ENCODE measurements around the gene TRIM33. TPM values are rescaled to one million over a fixed set of nuclear protein-coding genes. Genes with fewer than 3 reads are reported as not detected.

TRIM33 gene
- total RNA-seq, 1 experiment from 2014 or later = 41.2 TPM

DNA sequence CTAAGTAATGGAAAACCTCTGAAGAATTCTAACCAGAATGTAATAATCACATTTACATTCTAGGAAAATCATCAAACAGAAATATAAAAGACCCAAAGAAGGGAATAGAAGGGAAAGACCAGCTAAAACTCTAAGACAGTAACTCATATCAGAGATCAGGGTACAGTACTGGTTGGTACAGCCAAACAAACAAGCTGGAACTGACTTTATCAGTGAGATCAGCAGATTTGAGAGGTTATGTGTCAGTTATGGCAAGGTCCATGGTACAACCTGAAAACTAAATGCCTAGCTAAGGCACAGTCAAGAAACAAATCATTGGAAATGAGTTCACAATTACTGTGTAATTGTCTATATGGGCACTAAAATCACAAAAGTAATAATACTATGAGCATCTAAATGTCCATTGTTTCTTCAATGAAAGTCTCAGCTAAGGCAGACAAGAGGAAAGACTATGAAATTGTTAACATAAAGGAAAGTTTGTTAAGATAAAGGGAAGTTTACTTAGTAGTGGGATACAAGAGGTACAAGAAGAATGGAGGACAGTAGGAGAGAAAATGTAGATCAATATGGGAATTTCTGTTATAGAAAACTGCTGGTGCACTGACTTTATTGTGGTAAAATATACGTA is 75.8 kb downstream of the TRIM33 start:
- ATAC-seq = no peak
- ChIA-PET POLR2A (no interaction called here), CTCF (no interaction called here), RAD21 (ENCODE audit: low non-redundant PET in 1 of 2, low total read pairs in 2 of 2, uncharacterized antibody in 2 of 2, unreplicated experiment in 2 of 2) (no interaction called here)
- Histone ChIP-seq H3K4me3 (replicated peaks in 1 of 2; ENCODE audit: low read depth in 1 of 2, low read length in 2 of 2) (no peak overlapping the region), H2AFZ (ENCODE audit: low read depth, low read length, poor library complexity, severe bottlenecking) (no peak overlapping the region), H3K9me2 (ENCODE audit: insufficient read depth) (no peaks in the 10 kb centered on the region), H3K4me2 (ENCODE audit: low read length) (no peak overlapping the region), H3K4me1 (ENCODE audit: control insufficient read depth in 1 of 2, insufficient read depth in 2 of 2, low read length in 2 of 2) (no peaks in the 10 kb centered on the region), H3K9me3 (ENCODE audit: control insufficient read depth in 1 of 2, insufficient read depth in 1 of 2, low read depth in 1 of 2, low read length in 2 of 2) (no peaks in the 10 kb centered on the region), H3K79me2 (ENCODE audit: insufficient read depth, low read length) (peaks cover 44% of the 10 kb centered on the region), H3K36me3 (ENCODE audit: control insufficient read depth in 1 of 2, insufficient read depth in 2 of 2, low read length in 2 of 2) (peaks cover 3 to 5% of the 10 kb centered on the region in 2 experiments; a peak in 2 of 4 replicates), H3K27me3 (ENCODE audit: insufficient read depth, low read length) (no peaks in the 10 kb centered on the region), H3K27ac (ENCODE audit: low read depth, low read length) (no peak overlapping the region), H4K20me1 (ENCODE audit: insufficient read depth) (no peaks in the 10 kb centered on the region; the same call in 1 of the 2 replicates), H3K9ac (ENCODE audit: low read length) (no peak overlapping the region)
- BruUV-seq (replicated peaks) = no TSS peak
- intact Hi-C loops (cut with micrococcal nuclease) = no loop called here
- no peak for TF ChIP-seq SIN3A (IDR thresholded peaks at IDR 0.05; ENCODE audit: low read depth)
- TF ChIP-seq, protein P1, sequence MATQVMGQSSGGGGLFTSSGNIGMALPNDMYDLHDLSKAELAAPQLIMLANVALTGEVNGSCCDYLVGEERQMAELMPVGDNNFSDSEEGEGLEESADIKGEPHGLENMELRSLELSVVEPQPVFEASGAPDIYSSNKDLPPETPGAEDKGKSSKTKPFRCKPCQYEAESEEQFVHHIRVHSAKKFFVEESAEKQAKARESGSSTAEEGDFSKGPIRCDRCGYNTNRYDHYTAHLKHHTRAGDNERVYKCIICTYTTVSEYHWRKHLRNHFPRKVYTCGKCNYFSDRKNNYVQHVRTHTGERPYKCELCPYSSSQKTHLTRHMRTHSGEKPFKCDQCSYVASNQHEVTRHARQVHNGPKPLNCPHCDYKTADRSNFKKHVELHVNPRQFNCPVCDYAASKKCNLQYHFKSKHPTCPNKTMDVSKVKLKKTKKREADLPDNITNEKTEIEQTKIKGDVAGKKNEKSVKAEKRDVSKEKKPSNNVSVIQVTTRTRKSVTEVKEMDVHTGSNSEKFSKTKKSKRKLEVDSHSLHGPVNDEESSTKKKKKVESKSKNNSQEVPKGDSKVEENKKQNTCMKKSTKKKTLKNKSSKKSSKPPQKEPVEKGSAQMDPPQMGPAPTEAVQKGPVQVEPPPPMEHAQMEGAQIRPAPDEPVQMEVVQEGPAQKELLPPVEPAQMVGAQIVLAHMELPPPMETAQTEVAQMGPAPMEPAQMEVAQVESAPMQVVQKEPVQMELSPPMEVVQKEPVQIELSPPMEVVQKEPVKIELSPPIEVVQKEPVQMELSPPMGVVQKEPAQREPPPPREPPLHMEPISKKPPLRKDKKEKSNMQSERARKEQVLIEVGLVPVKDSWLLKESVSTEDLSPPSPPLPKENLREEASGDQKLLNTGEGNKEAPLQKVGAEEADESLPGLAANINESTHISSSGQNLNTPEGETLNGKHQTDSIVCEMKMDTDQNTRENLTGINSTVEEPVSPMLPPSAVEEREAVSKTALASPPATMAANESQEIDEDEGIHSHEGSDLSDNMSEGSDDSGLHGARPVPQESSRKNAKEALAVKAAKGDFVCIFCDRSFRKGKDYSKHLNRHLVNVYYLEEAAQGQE (IDR thresholded peaks at IDR 0.05; ENCODE audit: low read depth) = no peak
- no peak for TF ChIP-seq SP1 (IDR thresholded peaks at IDR 0.05; ENCODE audit: low read depth)
- TF ChIP-seq EGR1 (IDR thresholded peaks at IDR 0.05; ENCODE audit: low read depth) = no peak
- no peak for TF ChIP-seq ELF1 (IDR thresholded peaks at IDR 0.05; ENCODE audit: borderline replicate concordance, low read depth)
- TF ChIP-seq TCF7L2 (IDR thresholded peaks at IDR 0.05; ENCODE audit: borderline replicate concordance, extremely low read depth, insufficient read depth, insufficient read length) = no peak
- no peak for TF ChIP-seq CBX3 (IDR thresholded peaks at IDR 0.05; ENCODE audit: low read depth)
- TF ChIP-seq CEBPB (IDR thresholded peaks at IDR 0.05; ENCODE audit: low read depth) = no peak
- TF ChIP-seq JUND (IDR thresholded peaks at IDR 0.05) = no peak
- TF ChIP-seq, protein P2, sequence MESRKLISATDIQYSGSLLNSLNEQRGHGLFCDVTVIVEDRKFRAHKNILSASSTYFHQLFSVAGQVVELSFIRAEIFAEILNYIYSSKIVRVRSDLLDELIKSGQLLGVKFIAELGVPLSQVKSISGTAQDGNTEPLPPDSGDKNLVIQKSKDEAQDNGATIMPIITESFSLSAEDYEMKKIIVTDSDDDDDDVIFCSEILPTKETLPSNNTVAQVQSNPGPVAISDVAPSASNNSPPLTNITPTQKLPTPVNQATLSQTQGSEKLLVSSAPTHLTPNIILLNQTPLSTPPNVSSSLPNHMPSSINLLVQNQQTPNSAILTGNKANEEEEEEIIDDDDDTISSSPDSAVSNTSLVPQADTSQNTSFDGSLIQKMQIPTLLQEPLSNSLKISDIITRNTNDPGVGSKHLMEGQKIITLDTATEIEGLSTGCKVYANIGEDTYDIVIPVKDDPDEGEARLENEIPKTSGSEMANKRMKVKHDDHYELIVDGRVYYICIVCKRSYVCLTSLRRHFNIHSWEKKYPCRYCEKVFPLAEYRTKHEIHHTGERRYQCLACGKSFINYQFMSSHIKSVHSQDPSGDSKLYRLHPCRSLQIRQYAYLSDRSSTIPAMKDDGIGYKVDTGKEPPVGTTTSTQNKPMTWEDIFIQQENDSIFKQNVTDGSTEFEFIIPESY (IDR thresholded peaks at IDR 0.05; ENCODE audit: extremely low read depth, insufficient replicate concordance, low read length) = no peak
- TF ChIP-seq ZNF274 (IDR thresholded peaks at IDR 0.05; ENCODE audit: low read depth, low read length) = no peak
- TF ChIP-seq SRF (IDR thresholded peaks at IDR 0.05; ENCODE audit: low read depth) = no peak
- TF ChIP-seq, protein P3, sequence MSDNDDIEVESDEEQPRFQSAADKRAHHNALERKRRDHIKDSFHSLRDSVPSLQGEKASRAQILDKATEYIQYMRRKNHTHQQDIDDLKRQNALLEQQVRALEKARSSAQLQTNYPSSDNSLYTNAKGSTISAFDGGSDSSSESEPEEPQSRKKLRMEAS (IDR thresholded peaks at IDR 0.05) = no peak
- TF ChIP-seq POLR2A (IDR thresholded peaks at IDR 0.05; ENCODE audit: borderline replicate concordance, extremely low read depth, insufficient read depth, insufficient read length) = no peak
- no peak for DNase-seq (ENCODE audit: low read depth, low spot score)
